Fibroblast of mammary gland (primary cell): ENCODE data around the gene LSP1.

Source experiments
- DNase-seq: peaks from one replicate; pipeline ENCODE4 v3.0.0-alpha.2; 2010; ENCODE audit warnings: low read depth
- H3K4me3 ChIP-seq: 2 replicates; pipeline ENCODE4 v1.5.1; 2011; ENCODE audit warnings: low read depth, mild to moderate bottlenecking, low read length, moderate library complexity; ENCODE audit not compliant: control insufficient read depth
- TF ChIP-seq, protein P1 (sequence below): conservative IDR thresholded peaks from 2 replicates; pipeline ENCODE4 v1.5.1; 2011; ENCODE audit warnings: low read depth, low read length, inconsistent platforms; ENCODE audit not compliant: control insufficient read depth, insufficient read depth

LSP1 gene

DNA sequence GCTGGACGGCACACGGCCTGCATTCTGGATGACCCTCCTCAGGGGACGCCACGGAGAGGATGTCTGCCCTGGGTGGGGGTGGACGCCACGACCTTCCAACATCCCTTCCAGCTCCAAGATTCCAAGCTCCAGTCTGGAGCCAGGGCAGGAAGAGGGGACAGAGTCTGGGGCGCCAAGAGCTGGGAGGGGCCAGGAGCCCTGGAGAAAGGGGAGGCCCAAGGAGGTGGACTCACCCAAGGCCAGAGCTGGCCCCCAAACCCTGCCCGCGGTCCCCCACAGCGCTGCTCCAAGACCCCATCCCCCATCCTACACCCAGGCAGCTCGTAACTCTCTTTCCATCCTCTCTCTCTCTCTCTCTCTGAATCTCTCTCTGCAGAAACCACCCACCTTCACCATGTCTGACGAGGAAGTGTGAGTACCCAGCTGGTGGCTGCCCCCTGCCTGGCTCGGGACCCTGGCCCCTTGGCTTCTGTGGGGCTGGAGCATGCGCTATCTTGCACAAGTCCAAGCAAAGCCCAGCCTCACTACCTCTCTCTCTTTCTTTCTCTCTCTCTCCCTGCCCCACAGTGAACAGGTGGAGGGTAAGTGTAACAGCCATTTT is 69.7 kb downstream of the LSP1 start:
- H3K4me3 ChIP-seq, result no peak overlapping the region
- TF ChIP-seq, protein P1, sequence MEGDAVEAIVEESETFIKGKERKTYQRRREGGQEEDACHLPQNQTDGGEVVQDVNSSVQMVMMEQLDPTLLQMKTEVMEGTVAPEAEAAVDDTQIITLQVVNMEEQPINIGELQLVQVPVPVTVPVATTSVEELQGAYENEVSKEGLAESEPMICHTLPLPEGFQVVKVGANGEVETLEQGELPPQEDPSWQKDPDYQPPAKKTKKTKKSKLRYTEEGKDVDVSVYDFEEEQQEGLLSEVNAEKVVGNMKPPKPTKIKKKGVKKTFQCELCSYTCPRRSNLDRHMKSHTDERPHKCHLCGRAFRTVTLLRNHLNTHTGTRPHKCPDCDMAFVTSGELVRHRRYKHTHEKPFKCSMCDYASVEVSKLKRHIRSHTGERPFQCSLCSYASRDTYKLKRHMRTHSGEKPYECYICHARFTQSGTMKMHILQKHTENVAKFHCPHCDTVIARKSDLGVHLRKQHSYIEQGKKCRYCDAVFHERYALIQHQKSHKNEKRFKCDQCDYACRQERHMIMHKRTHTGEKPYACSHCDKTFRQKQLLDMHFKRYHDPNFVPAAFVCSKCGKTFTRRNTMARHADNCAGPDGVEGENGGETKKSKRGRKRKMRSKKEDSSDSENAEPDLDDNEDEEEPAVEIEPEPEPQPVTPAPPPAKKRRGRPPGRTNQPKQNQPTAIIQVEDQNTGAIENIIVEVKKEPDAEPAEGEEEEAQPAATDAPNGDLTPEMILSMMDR, result no peak
- DNase-seq, result no peak

DNA sequence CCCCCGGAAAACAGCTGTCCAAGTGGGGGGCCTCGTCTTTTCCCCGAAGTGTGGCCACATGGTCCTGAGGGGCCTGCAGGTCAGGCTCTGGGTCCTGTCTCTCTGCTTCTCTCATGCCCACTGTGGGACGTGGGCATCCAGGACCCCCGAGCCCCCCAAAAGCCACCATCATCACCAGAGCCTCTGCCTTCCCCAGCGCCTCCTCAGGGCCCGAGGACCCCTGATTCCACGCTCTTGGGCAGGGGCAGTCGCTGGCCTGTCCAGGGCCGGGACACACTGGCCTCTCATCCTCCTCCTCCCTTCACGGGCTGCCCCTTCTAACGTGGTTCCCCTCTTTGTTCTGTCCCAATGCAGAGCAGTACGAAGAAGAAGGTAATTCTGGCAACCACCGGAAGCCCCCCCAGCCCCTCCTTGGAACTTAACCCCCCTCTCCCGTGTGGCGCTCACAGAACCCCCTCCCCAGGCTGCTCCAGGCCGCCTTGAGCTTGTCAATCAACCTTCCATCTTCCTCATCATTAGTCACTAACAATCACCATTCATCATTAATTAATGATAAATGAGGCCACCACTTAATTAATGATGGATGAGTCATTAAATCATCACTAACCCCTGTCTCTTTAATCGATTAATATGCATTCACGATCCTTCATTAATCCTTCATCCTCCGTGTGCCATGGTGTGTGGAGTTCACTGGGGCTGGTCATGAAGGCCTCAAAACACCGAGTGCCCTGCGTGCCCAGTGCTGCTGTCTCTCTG is 70.5 kb downstream of the LSP1 start:
- no peak overlapping the region for H3K4me3 ChIP-seq
- TF ChIP-seq, protein P1, result no peak
- DNase-seq, result no peak

DNA sequence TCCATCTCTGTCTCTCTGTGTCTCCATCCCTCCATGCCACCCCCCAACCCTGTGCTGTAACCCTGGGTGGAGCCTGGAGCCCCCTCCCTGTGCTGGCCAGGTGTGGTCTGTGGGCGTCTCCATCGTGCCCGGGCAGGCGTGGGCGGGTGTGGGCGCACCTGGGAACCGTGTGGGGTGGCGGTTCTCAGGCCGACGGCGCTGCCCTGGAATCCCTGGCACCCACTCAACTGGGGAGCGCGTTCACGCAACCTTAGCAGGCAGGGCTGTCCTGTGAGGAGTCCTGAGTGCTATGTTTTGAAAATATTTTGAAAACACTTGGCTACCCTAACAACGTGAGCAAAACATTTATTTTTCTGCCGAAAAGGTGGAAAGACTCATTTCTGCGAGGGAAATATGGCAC is 71.3 kb downstream of the LSP1 start:
- TF ChIP-seq, protein P1, result no peak
- no peak overlapping the region for H3K4me3 ChIP-seq
- DNase-seq, result no peak

DNA sequence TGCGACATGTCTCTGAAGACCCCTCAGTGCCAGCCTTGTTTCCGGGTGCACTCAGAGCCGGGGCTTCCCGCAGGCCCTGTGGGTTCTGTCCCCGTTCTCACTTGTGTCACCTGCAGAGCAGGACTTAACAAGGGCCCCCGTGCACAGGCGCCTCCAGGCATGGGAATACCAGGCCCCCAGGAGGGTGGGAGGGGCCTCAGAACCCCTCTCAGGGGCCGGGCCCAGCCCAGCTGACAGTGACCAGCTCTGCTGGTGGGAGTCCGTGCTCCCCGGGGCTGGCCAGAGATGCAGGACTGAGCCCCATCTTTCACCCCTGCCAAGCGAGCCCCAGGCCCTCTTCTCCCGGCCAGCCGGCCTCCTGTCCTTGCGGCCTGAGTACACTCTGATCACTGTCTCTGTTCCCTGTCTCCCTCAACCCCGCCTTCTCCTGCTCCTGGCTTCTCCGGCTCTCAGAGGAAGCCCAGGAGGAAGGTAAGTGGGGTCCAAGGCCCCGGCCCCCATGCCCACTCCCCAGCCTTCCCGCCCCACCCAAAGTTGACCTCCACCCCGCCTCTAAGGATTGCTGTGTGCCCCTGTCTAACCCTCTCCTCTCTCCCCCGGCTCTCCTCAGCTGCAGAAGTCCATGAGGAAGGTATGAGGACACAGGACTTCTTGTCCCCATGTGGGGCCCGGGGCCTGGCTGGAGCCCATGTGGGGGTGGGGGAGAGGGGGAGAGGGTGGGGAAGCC is 71.9 kb downstream of the LSP1 start:
- TF ChIP-seq, protein P1, result no peak

DNA sequence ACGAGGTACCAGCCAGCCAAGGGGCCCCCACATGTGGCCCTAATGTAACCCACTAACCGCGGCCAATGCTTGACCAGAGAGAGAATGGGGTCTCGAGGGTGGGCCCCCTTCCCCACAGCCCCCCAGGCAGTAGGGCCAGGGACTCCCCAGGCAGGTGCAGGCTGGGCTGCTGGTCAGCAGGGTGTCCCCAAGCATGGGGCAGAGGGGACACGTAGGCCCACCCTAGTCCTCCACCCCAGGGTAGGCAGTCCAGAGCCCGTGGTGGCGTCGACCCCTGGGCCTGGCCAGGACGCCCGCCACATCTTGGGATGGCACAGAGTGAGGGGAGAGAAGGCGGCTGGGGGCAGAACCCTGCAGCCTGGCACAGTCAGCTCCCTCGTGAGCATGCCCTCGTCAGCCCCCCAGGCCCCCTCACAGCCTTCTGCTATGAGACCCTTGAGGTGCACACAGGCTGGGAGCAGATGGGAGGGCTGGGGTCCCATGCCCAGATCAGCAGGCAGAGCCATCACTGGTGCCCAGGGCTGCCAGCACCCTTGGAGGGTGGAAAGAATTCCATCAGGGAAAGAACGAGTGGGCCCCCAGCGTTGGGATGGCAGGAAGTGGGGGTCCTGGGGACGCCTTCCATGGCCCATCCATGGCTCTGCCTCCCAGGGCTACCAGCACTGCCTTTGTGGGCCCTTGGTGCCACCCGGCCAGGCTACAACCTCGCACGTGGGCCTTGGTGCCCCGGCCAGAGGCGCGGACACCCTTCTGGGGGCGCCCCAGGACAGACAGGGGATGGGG is 72.7 kb downstream of the LSP1 start:
- TF ChIP-seq, protein P1, result no peak
- no peak for DNase-seq
- no peak overlapping the region for H3K4me3 ChIP-seq

More for the DNA sequence above, 71.9 kb downstream of the LSP1 start:
- no peak overlapping the region for H3K4me3 ChIP-seq
- no peak for DNase-seq
